Body of pancreas (tissue), 4 donors: ENCODE results near the gene WDR46. TPM values are rescaled to one million over a fixed set of nuclear protein-coding genes. Genes with fewer than 3 reads are reported as not detected.
A peak's percentile ranks its signal among the peaks of the same experiment; 100 is the strongest.

Source experiments
- ATAC-seq: fragments of 150-250 bp; one replicate; pipeline ENCODE4 v1.9.1; 2016
- DNase-seq, 4 donors: peaks; one replicate each; pipeline ENCODE4 v3.0.0-alpha.2; 2019
- H3K27ac ChIP-seq, 4 donors: fragments of 200-600 bp; sonication (generic); 1 replicate in 3 of 4; 2 replicates in 1 of 4; pipeline versions ENCODE4 v1.5.1 to v1.6.1; 2016 to 2019; ENCODE audit warnings: mild to moderate bottlenecking in 1 of 4, mixed read lengths in 1 of 4, moderate library complexity in 1 of 4
- H3K27me3 ChIP-seq, 2 donors: fragments of 200-600 bp; sonication (generic); one replicate each; pipeline ENCODE4 v1.6.0; 2016; ENCODE audit warnings: mild to moderate bottlenecking in 1 of 2
- H3K36me3 ChIP-seq, 2 donors: fragments of 200-600 bp; sonication (generic); replicated peaks in 1 of 2; 2 replicates each; pipeline ENCODE4 v1.5.1; 2016; ENCODE audit warnings: low read depth in 2 of 2; ENCODE audit not compliant: insufficient read depth in 1 of 2
- H3K4me1 ChIP-seq: fragments of 200-600 bp; sonication (generic); one replicate; pipeline ENCODE4 v1.6.0; 2016
- H3K4me3 ChIP-seq, 2 donors: fragments of 200-600 bp; sonication (generic); 1 replicate in 1 of 2; 2 replicates in 1 of 2; pipeline ENCODE4 v1.5.1; 2016 to 2019
- H3K9me3 ChIP-seq, 3 donors: fragments of 200-600 bp; sonication (generic); 1 replicate in 2 of 3; 2 replicates in 1 of 3; pipeline ENCODE4 v1.5.1; 2016
- CTCF ChIP-seq, 7 experiments: fragments of 450-650 bp in 4 of 7; fragments of 200-600 bp in 3 of 7; sonication (generic) in 3 of 7; IDR thresholded peaks; one replicate each; pipeline ENCODE4 v1.5.1; 2016 to 2019; ENCODE audit warnings: antibody characterized with exemption in 7 of 7
- POLR2A ChIP-seq, 3 donors: fragments of 450-650 bp; IDR thresholded peaks; one replicate each; pipeline ENCODE4 v1.6.1; 2016; ENCODE audit warnings: antibody characterized with exemption in 3 of 3, mild to moderate bottlenecking in 2 of 3
- WGBS, 2 donors: methylation state at CpG; one replicate each; pipeline ENCODE4 v1.1.5; 2017; 5-methylcytosine and 5-hydroxymethylcytosine counted together
- intact Hi-C: fragments of 100-400 bp; cut with DNase I; formaldehyde crosslinking; loops from one replicate; pipeline ENCODE4 v1.15.1; 2023
- total RNA-seq, 2 donors: library from RNA; depleted of rRNA; stranded (reverse); fragments of >200 nt; gene quantifications; one replicate each; pipeline ENCODE4 v1.1.0, GENCODE V29; 2016

WDR46 gene
- total RNA-seq, 2 donors from 2014 or later: 27.8 to 43.2 TPM

DNA sequence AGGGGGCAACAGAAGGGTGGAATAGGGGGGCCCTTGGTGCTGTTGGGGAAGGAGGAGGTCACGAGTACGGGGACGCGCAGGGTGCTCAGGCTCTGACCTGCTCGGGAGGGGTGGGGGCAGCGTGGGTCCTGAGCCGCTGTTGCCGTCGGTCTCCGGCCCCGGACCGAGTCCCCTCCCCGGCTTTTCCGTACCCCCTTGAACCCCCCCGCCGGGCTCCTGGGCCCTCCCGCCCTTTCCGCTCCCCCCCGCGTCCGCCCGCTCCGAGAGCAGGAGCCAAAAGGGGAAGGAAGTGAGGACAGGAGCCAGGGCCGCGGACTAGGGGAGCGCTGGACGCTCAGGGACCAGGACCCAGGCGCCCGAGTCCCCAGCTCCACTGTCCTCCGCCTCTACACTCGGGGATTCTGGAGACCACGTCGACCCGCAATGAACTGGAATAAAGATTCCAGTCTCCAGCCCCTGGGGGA lies 9.8 kb upstream of the WDR46 start, which contains the start of gene RGL2:
RGL2 (minus strand) TSS at position 170 of the 464 bp plus-strand sequence. CDS start 332 bp downstream, outside the sequence.
- Histone ChIP-seq H3K27me3 (no peaks in the 10 kb centered on the region), H3K4me3 (peak within 1 kb of the TSS; percentile 44 to 85), H3K36me3 (peaks cover 0 to 6% of the 10 kb centered on the region in 2 donors), H3K27ac (peak within 1 kb of the TSS; percentile 83 to 99 (median 89)), H3K4me1 (peaks cover 26% of the 10 kb centered on the region), H3K9me3 (no peaks in the 10 kb centered on the region)
- peak; percentile 78 to 84 (median 80) for DNase-seq
- peak; percentile 69 for ATAC-seq
- TF ChIP-seq CTCF (IDR thresholded peaks at IDR 0.05): no peak
- TF ChIP-seq POLR2A (IDR thresholded peaks at IDR 0.05): no peak
- intact Hi-C loops: no loop called here
- WGBS, 2 donors: 0% methylated on average over 10 to 23 of the region's 34 CpGs

DNA sequence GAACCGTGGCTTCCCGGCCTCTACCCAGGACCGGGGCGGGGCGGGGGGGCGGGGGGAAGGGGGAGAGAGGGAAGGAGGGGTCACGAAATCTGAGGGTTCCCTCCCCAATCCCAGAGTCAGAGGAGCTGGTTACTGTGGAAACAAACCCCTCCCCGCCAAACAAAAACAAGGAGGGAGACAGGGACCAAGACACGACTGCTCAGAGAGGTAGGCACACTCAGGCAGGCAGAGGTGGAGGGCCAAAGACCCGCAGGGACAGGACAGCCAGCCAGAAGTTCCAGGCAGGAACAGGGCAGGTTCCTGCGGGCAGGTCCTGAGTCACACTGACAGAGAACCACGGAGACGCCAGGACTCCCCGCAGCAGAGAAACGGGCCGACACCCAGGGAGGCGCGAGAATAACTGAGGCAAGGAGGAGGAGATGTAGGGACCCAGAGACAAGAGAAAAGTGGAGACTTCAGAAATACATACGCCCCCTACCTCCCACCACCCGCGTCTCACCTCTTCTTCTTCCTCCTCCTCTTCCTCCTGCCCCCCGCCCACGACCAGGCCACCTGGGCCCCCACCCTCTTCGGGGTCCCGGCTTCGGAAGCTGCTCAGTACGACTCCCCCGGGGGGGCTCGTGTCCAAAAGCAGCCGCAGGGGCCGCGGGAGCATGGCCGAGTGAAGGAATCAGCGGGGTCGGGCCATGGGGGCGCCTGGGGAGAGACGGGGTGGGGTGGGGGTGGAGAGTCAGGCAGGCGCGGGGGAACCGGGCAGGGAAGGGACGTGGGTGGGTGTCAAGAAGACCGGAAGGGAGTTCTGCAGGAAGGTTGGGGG lies 9.1 kb upstream of the WDR46 start:
- Histone ChIP-seq H3K27ac (peak overlapping the region; percentile 83 to 99 (median 89)), H3K27me3 (no peaks in the 10 kb centered on the region), H3K4me1 (peaks cover 26% of the 10 kb centered on the region), H3K36me3 (no peaks in the 10 kb centered on the region), H3K4me3 (peak overlapping the region; percentile 44 to 85), H3K9me3 (no peaks in the 10 kb centered on the region)
- intact Hi-C loops: no loop called here
- DNase-seq (peak; percentile 59 to 83 (median 65)), ATAC-seq (peak; percentile 25)
- 1% methylated on average over 39 to 40 of the region's 42 CpGs for WGBS, 2 donors
- TF ChIP-seq POLR2A (IDR thresholded peaks at IDR 0.05): peak in 2 of 3 donors; percentile 52 to 68
- TF ChIP-seq CTCF (IDR thresholded peaks at IDR 0.05): peak in 1 of 7 experiments; percentile 8

DNA sequence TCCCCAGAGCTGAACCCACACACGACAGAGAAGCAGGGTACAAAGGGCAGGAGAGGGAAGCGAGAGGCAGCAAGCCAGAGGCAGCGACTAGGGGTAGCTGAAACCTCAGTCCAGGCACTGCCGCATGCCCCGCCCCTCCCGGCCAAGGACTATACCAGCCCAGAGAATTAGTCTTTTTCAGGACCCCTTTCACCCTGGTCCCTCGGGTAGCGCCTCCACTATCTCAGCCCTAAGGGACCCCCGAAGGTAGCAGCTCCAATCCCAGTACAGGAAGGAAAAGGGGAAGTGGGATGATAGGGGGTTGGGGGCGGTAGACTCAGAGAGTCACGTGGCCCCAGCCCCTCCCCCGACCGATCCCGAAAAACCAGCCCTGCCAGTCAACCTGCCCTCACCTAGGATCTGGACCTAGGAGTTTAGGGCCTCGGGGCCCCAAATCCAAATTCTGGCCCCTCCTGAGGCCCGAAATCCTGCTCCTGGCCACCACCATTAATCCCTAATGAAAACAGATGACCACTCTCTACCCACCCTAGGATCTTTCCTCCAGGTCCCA lies 8.4 kb upstream of the WDR46 start:
- DNase-seq (peak; percentile 62 to 80 (median 72)), ATAC-seq (peak; percentile 36)
- Histone ChIP-seq H3K4me1 (peaks cover 26% of the 10 kb centered on the region), H3K27me3 (no peaks in the 10 kb centered on the region), H3K4me3 (peak overlapping the region; percentile 11 to 85), H3K9me3 (no peaks in the 10 kb centered on the region), H3K36me3 (no peaks in the 10 kb centered on the region), H3K27ac (peak overlapping the region; percentile 83 to 99 (median 89))
- 8 to 9% methylated on average over 7 to 16 of the region's 16 CpGs for WGBS, 2 donors
- no peak for TF ChIP-seq CTCF (IDR thresholded peaks at IDR 0.05)
- no peak for TF ChIP-seq POLR2A (IDR thresholded peaks at IDR 0.05)
- intact Hi-C loops: no loop called here

DNA sequence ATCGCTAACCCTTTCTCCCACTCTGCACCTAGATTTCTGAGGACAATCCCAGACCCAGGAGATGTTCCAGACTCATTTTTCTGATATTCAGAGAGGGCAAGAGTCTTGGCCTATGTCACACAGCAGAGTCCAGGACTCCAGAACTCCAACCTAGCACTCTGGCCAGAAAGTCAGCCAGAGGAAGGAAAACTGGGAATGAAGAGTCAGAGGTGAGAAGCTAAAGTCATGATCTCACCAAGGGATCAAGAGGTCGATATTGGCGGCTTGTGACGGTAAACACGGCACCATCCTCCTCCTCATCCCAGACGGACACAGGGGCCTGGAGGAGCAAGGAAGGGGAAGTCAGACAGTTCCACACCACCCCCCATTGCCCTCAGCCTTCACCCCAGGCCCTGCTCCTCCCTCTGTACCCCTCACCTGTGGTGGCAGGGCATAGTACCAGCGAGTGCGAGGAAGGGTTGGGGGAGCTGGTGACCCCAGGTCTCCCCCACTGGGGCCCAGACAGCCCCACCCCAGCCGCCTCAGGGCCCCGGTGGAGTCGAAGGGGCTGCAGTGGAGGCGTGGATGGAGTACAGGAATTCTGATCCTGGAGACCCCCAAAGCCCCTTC lies 7.9 kb upstream of the WDR46 start:
- Histone ChIP-seq H3K4me3 (no peak overlapping the region), H3K27me3 (no peaks in the 10 kb centered on the region), H3K4me1 (peaks cover 26% of the 10 kb centered on the region), H3K27ac (peak overlapping the region; percentile 83 to 99 (median 89)), H3K9me3 (no peaks in the 10 kb centered on the region), H3K36me3 (peaks cover 0 to 1% of the 10 kb centered on the region in 2 donors)
- TF ChIP-seq CTCF (IDR thresholded peaks at IDR 0.05) (no peak), POLR2A (IDR thresholded peaks at IDR 0.05) (no peak)
- intact Hi-C loops: no loop called here
- no peak for DNase-seq
- 69 to 70% methylated on average over 11 to 12 of the region's 12 CpGs for WGBS, 2 donors
- no peak for ATAC-seq
